Mesendoderm (in vitro differentiated cells): Measurements from ENCODE around the gene TMEM92.

Source experiments
- DNase-seq: peaks from one replicate; pipeline ENCODE4 v3.0.0; 2013
- H2AK5ac ChIP-seq: 2 replicates; pipeline ENCODE4 v1.6.1; 2013; ENCODE audit warnings: low read length, inconsistent platforms
- H2BK120ac ChIP-seq: 2 replicates; pipeline ENCODE4 v1.6.1; 2013; ENCODE audit warnings: low read depth, mild to moderate bottlenecking, low read length, moderate library complexity, mixed read lengths
- H2BK15ac ChIP-seq: replicated peaks from 2 replicates; pipeline ENCODE4 v1.6.1; 2013; ENCODE audit warnings: low read depth, mild to moderate bottlenecking, moderate library complexity
- H2BK5ac ChIP-seq: 2 replicates; pipeline ENCODE4 v1.6.1; 2013; ENCODE audit warnings: low read length, inconsistent platforms
- H3K18ac ChIP-seq: 2 replicates; pipeline ENCODE4 v1.6.1; 2013; ENCODE audit warnings: mild to moderate bottlenecking, low read length, mixed read lengths
- H3K23ac ChIP-seq: one replicate; pipeline ENCODE4 v1.6.1; 2013; ENCODE audit warnings: low read length
- H3K27ac ChIP-seq: 2 replicates; pipeline ENCODE4 v1.5.1; 2013; ENCODE audit warnings: low read depth, mild to moderate bottlenecking, inconsistent platforms, low read length, moderate library complexity
- H3K27me3 ChIP-seq: 2 replicates; pipeline ENCODE4 v1.6.1; 2013; ENCODE audit warnings: low read length, control low read depth, mild to moderate bottlenecking, inconsistent platforms; ENCODE audit not compliant: insufficient read depth, poor library complexity
- H3K36me3 ChIP-seq: 2 replicates; pipeline ENCODE4 v1.6.1; 2013; ENCODE audit warnings: low read length, inconsistent platforms; ENCODE audit not compliant: control insufficient read depth, insufficient read depth
- H3K4ac ChIP-seq: one replicate; pipeline ENCODE4 v1.6.1; 2013; ENCODE audit warnings: low read depth, mild to moderate bottlenecking, low read length, moderate library complexity
- H3K4me1 ChIP-seq: 2 replicates; pipeline ENCODE4 v1.6.1; 2013; ENCODE audit warnings: low read depth, low read length, inconsistent platforms; ENCODE audit not compliant: control insufficient read depth
- H3K4me2 ChIP-seq: 2 replicates; pipeline ENCODE4 v1.6.1; 2013; ENCODE audit warnings: low read length
- H3K4me3 ChIP-seq: 2 replicates; pipeline ENCODE4 v1.5.1; 2013; ENCODE audit warnings: mild to moderate bottlenecking, low read length
- H3K56ac ChIP-seq: one replicate; pipeline ENCODE4 v1.6.1; 2013; ENCODE audit warnings: low read length
- H3K79me1 ChIP-seq: 2 replicates; pipeline ENCODE4 v1.6.1; 2013; ENCODE audit warnings: low read length, inconsistent platforms
- H3K79me2 ChIP-seq: 2 replicates; pipeline ENCODE4 v1.6.1; 2013; ENCODE audit warnings: mild to moderate bottlenecking, low read length; ENCODE audit not compliant: control insufficient read depth, insufficient read depth
- H3K9ac ChIP-seq: 2 replicates; pipeline ENCODE4 v1.6.1; 2013; ENCODE audit warnings: low read length, inconsistent platforms
- H4K5ac ChIP-seq: one replicate; pipeline ENCODE4 v1.6.1; 2013; ENCODE audit warnings: low read length
- H4K8ac ChIP-seq: one replicate; pipeline ENCODE4 v1.6.1; 2013; ENCODE audit warnings: low read depth, mild to moderate bottlenecking, control low read depth, low read length, moderate library complexity
- WGBS: extraction: QIAGEN DNeasy Blood & Tissue Kit; methylation state at CpG from one replicate; pipeline ENCODE4 v1.1.7; 2013; ENCODE audit warnings: low lambda C conversion rate, missing lambda C conversion rate; ENCODE audit not compliant: insufficient coverage; ENCODE audit errors: extremely low coverage; 5-methylcytosine and 5-hydroxymethylcytosine counted together

TMEM92 gene

DNA sequence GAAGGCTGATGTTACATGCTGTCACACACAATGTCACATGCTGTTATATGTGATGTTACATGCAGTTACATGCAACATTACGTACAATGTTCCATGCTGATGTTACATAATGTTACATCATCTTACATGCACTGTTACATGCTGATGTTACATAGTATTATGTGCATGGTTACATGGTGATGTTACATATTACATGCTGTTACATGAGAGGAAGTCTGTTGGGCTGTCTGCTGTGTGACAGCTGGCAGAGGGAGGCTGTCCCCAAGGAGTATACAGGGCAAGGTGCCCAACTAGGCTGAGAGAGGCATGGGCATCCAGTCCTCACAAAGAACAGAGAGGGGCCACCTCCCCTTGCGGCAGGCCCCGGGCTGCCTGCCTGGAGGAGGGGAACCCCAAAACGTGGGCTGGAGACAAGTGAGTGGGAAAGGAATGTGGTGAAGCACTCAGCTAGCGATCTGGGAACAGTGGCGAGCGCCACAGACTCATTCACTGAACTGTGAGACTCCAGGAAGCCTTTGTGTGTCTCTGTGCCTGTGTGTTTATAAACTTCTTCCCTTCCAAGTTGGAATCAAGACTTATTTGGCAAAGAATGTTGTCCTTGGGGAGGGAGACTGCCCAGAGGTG, 30.6 kb downstream of the TMEM92 start:
- Histone ChIP-seq H3K18ac (no peak overlapping the region), H3K9ac (no peak overlapping the region), H3K4me1 (no peaks in the 10 kb centered on the region), H2BK120ac (no peak overlapping the region), H4K5ac (no peak overlapping the region), H2BK15ac (no peak overlapping the region), H3K27me3 (no peaks in the 10 kb centered on the region), H3K4me3 (no peak overlapping the region), H2BK5ac (no peak overlapping the region), H3K56ac (no peak overlapping the region), H3K4me2 (no peak overlapping the region), H3K27ac (no peak overlapping the region), H3K79me1 (no peaks in the 10 kb centered on the region), H4K8ac (no peak overlapping the region), H3K4ac (no peak overlapping the region), H3K36me3 (no peaks in the 10 kb centered on the region), H3K23ac (no peak overlapping the region), H3K79me2 (no peaks in the 10 kb centered on the region), H2AK5ac (no peak overlapping the region)
- DNase-seq: no peak
- no CpG with 5 or more reads among the region's 7 CpGs for WGBS

- Histone ChIP-seq H3K4me3 (no peak overlapping the region), H2AK5ac (no peak overlapping the region), H2BK120ac (no peak overlapping the region), H3K23ac (no peak overlapping the region), H3K4me1 (peaks cover 10% of the 10 kb centered on the region), H2BK15ac (no peak overlapping the region), H3K27me3 (no peaks in the 10 kb centered on the region), H3K56ac (no peak overlapping the region), H3K79me1 (no peaks in the 10 kb centered on the region), H3K9ac (no peak overlapping the region), H3K79me2 (no peaks in the 10 kb centered on the region), H3K27ac (no peak overlapping the region), H4K8ac (no peak overlapping the region), H2BK5ac (no peak overlapping the region), H3K18ac (no peak overlapping the region), H3K4me2 (no peak overlapping the region), H3K36me3 (no peaks in the 10 kb centered on the region), H3K4ac (no peak overlapping the region), H4K5ac (no peak overlapping the region)
- DNase-seq: no peak
- no CpG with 5 or more reads among the region's 4 CpGs for WGBS
Measured at GRCh38 chr17:50307654-50308053, 33.4 kb downstream of the TMEM92 start.

DNA sequence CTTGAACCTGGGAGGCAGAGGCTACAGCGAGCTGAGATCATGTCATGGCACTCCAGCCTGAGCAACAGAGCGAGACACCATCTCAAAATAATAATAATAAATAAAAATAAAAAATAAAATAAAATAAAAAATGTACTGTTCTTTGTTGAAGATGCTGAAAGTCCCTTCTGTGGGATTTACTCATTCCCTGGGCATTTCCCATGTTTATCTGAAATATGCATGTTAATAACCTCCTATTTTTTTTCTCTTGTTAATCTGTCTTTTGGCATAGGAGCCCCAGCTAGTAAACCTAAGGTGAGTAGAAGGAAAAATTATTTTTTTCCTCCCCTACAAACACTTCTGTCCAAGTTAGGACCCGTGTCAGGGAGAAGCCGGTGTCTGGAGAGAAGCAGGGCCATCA, 34.4 kb downstream of the TMEM92 start:
- Histone ChIP-seq H4K5ac (no peak overlapping the region), H3K79me1 (no peaks in the 10 kb centered on the region), H3K4me1 (peaks cover 10% of the 10 kb centered on the region), H3K18ac (no peak overlapping the region), H2BK15ac (no peak overlapping the region), H3K4me3 (no peak overlapping the region), H3K36me3 (no peaks in the 10 kb centered on the region), H3K4ac (no peak overlapping the region), H3K9ac (no peak overlapping the region), H3K79me2 (no peaks in the 10 kb centered on the region), H3K56ac (no peak overlapping the region), H2BK120ac (no peak overlapping the region), H2BK5ac (no peak overlapping the region), H3K27me3 (no peaks in the 10 kb centered on the region), H2AK5ac (no peak overlapping the region), H3K27ac (no peak overlapping the region), H3K23ac (no peak overlapping the region), H3K4me2 (no peak overlapping the region), H4K8ac (no peak overlapping the region)
- no peak for DNase-seq
- no CpG with 5 or more reads among the region's 4 CpGs for WGBS

DNA sequence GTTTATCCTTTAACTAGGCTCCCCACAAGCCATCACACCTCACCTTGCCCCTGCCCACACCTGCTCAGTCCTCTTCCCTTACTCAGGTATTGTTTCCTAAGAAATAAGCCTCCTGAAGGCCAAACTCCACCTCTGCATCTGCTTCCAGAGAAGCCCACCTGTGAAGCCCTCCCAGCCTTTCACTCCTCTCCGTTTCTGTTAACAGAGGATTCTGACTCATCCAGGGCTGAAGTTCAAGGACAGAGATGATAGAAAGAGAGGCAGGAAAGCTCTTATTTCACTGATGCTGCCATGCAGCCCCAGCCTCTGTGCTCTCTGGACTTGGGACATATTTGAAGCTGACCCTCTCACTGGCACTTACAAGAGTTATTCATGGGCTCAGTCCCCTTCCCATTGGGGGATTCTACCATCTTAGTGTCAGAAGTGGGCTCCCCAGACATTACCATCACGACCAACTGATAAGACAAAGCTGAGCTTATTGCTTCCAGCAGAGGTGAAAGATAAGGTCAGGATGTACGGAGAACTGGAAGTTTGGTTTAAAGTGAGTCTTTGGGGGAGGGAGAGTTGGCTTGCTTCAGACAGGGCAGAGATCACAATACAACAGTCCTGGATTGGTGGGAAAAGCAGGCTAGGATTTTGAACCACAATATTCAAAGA, 36.3 kb downstream of the TMEM92 start:
- peak overlapping the region; percentile 42 for H2BK5ac ChIP-seq
- no peaks in the 10 kb centered on the region for H3K79me1 ChIP-seq
- no peak overlapping the region for H3K9ac ChIP-seq
- no peak overlapping the region for H2AK5ac ChIP-seq
- H3K56ac ChIP-seq: peak overlapping the region; percentile 56
- no peak overlapping the region for H3K4ac ChIP-seq
- H3K4me2 ChIP-seq: no peak overlapping the region
- no peaks in the 10 kb centered on the region for H3K36me3 ChIP-seq
- H4K5ac ChIP-seq: no peak overlapping the region
- no CpG with 5 or more reads among the region's 3 CpGs for whole genome bisulfite sequencing
- H3K27ac ChIP-seq: peak overlapping the region; percentile 80
- DNase-seq: peak; percentile 76
- H3K18ac ChIP-seq: no peak overlapping the region
- no peak overlapping the region for H2BK120ac ChIP-seq
- no peak overlapping the region for H3K4me3 ChIP-seq
- no peak overlapping the region for H3K23ac ChIP-seq
- no peak overlapping the region for H4K8ac ChIP-seq
- no peaks in the 10 kb centered on the region for H3K79me2 ChIP-seq
- no peak overlapping the region for H2BK15ac ChIP-seq
- no peaks in the 10 kb centered on the region for H3K27me3 ChIP-seq
- peaks cover 10% of the 10 kb centered on the region for H3K4me1 ChIP-seq

DNA sequence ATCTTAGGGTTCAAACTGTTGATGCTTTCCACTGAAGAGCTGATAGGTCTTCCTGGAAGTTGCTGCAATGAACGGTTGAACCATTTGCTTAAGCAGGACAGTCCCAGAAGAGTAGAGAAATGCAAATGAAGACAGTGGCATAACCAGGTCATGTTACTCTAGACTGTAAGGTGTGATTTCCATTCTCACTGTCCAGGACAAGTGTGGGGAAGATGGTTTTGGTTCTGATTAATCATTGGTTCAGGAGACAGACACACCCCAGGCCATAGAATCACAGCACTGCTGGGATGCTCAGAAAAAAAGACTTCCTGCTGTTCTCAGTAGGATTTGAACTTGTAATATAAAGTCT, 36.8 kb downstream of the TMEM92 start:
- Histone ChIP-seq H3K4me3 (no peak overlapping the region), H4K8ac (no peak overlapping the region), H3K23ac (no peak overlapping the region), H3K4me2 (no peak overlapping the region), H3K56ac (no peak overlapping the region), H3K36me3 (no peaks in the 10 kb centered on the region), H3K4me1 (peaks cover 10% of the 10 kb centered on the region), H3K27me3 (no peaks in the 10 kb centered on the region), H2BK120ac (no peak overlapping the region), H4K5ac (no peak overlapping the region), H3K9ac (no peak overlapping the region), H3K18ac (no peak overlapping the region), H2BK15ac (no peak overlapping the region), H3K79me1 (no peaks in the 10 kb centered on the region), H3K27ac (peak overlapping the region; percentile 55), H2AK5ac (no peak overlapping the region), H3K79me2 (no peaks in the 10 kb centered on the region), H2BK5ac (no peak overlapping the region), H3K4ac (no peak overlapping the region)
- peak; percentile 14 for DNase-seq
- no CpG with 5 or more reads among the region's 1 CpG for WGBS

GRCh38 chr17:50311483-50311882, 37.2 kb downstream of the TMEM92 start:
- H2AK5ac ChIP-seq: peak overlapping the region; percentile 14
- peaks cover 10% of the 10 kb centered on the region for H3K4me1 ChIP-seq
- DNase-seq: peak; percentile 82
- no peak overlapping the region for H4K5ac ChIP-seq
- no peak overlapping the region for H3K4ac ChIP-seq
- H3K79me2 ChIP-seq: no peaks in the 10 kb centered on the region
- H2BK15ac ChIP-seq: no peak overlapping the region
- H2BK5ac ChIP-seq: no peak overlapping the region
- H3K27me3 ChIP-seq: no peaks in the 10 kb centered on the region
- no peak overlapping the region for H4K8ac ChIP-seq
- no peak overlapping the region for H3K4me2 ChIP-seq
- H2BK120ac ChIP-seq: no peak overlapping the region
- no peaks in the 10 kb centered on the region for H3K79me1 ChIP-seq
- no peak overlapping the region for H3K23ac ChIP-seq
- no peak overlapping the region for H3K56ac ChIP-seq
- no peak overlapping the region for H3K18ac ChIP-seq
- H3K27ac ChIP-seq: peak overlapping the region; percentile 55
- H3K9ac ChIP-seq: no peak overlapping the region
- no peaks in the 10 kb centered on the region for H3K36me3 ChIP-seq
- no CpG with 5 or more reads among the region's 4 CpGs for WGBS
- H3K4me3 ChIP-seq: no peak overlapping the region
